HG03460 (cell line): Measurements from ENCODE around the gene ITSN1.

Experiments
- ATAC-seq: cut with Tn5 transposase; IDR thresholded peaks from one replicate; pipeline ENCODE4 v1.9.1; 2021; ENCODE audit not compliant: unreplicated experiment

The ITSN1 gene

DNA sequence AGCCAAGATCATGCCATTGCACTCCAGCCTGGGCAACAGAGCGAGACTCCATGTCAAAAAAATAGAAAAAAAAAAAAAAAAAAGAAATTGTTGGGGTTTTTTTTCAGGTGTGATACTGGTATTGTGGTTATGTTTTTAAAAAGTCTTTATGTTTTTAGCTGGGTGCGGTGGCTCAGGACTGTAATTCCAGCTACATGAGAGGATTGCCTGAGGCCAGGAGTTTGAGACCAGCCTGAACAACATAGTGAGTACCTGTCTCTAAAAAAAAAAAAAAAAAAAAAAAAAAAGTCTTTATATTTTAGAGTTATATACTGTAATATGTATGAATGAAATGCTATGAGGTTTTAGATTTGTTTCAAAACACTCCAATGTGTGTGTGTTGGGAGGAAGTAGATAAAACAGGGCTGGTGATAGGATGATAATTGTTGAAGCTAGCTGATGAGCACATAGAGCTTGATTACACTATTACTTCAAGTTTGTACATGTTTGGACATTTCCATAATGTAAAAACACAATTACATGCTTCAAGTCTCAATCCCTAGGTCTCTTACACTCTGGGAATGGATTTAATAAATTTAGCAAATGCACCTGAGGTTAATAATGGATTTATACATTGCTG, 303.5 kb downstream of the ITSN1 start:
- no peak for ATAC-seq

DNA sequence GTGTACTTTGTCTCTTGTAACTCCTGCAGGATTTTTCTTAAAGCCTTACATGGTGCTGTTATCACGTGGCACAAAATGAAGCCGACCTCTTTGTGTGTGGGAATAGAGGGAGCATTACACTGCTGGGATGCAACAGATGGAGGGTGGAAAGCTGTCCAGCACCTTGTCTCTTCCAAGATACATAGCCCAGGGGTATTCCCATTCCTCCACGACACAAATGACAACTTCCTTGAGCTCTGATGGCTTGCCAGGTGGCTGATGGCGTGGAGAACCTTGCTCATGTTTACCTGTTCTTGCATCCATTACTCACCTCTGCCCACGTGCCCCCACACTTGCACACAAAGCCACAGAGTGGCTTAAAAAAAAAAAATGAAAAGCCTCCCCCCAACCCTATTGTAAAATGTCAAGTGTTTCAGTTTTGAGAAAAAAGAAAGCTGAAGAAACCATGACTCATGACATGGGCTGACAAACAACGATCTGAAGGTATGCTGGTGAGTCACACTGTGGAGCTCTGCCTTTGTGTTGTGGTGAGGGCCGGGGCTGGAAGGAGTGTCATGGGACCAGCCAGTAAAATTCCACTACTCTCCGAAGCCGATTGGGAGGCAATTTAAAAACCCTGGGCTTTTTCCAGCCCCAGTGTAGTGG, 305.3 kb downstream of the ITSN1 start:
- peak; percentile 51 for ATAC-seq

DNA sequence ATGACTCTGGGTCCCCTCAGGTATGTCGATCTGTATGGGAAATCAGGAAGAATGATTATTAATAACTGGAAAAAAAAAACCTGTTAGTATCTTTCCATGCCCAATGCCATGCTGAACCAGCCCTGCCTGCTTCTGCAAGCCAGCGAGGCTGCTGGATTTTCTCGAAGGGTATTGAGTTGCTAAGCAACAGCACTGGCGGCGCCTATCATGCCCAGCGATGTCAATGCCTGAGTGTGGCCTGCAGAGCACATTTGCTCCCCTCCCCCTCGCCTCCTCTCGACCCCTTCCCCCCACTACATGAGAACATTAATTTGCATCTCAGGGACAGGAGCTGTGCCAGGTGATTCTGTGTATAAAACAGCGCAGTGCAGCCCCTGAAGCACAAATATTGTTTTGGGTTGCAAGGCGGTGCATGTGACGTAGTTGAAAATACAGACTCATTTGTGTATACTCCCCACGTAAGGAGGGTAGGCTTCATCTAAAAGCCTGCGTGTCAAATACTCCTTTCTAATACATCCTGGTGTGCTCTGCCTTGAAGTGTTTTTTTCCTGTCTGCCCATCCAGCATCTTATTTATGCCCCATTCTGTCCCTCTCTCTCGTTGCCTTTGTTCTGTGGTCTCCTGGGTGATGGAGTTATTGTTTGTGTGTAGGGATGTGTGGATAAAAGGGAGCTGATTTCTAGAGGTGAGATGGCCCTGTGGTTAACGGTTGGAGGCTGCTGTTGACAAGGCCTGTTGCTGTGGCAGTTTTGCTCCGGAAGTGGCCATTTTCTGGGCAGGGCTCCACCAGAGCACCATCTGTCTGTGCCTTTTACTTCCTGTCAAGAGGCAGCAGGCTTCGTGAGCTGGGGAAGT, 306.0 kb downstream of the ITSN1 start:
- peak; percentile 47 for ATAC-seq

DNA sequence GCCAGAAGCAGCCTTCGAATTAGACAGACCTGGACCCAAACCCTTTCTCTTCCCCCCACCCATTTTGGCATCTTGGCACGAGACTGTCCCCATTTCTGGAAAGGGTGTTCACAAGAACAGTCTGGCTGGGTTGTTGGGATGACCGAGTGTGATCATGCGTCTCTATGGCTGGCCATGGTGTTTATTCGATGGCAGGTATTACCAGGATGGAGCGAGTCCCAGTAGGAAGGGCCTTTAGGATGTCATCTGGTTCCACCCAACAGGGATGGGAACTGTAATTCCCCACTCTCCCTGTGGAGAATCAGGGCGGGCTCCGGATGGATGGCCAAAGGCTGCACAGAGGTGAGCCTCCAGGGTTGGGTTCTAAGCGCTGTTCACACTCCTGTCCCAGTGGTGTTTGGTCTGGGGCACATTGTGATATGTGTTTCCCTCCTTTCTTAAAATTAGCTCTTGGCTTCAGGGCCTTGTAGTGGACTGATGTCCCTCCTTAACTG, 306.7 kb downstream of the ITSN1 start:
- no peak for ATAC-seq
